Hepatocyte (in vitro differentiated cells): ENCODE results near the gene NBPF1. TPM values are rescaled to one million over a fixed set of nuclear protein-coding genes. Genes with fewer than 3 reads are reported as not detected.
"Not testable (repeated sequence)": the region's sequence is repeated elsewhere in the genome, so short reads cannot be mapped to it uniquely, and the experiment has no call there.

Experiments used
- DNase-seq: peaks from one replicate; pipeline ENCODE4 v3.0.0-alpha.2; 2016; ENCODE audit warnings: low spot score
- H2AFZ ChIP-seq: fragments of 200-600 bp; sonication (generic); 2 replicates; pipeline ENCODE4 v1.6.0; 2016; ENCODE audit warnings: antibody characterized with exemption, mild to moderate bottlenecking
- H3K27ac ChIP-seq: fragments of 200-600 bp; sonication (generic); 2 replicates; pipeline ENCODE4 v1.5.1; 2016; ENCODE audit warnings: mild to moderate bottlenecking
- H3K27me3 ChIP-seq: fragments of 200-600 bp; sonication (generic); 2 replicates; pipeline ENCODE4 v1.6.1; 2016
- H3K36me3 ChIP-seq: fragments of 200-600 bp; sonication (generic); replicated peaks from 2 replicates; pipeline ENCODE4 v1.5.1; 2016; ENCODE audit warnings: low read depth; ENCODE audit not compliant: insufficient read depth
- H3K4me1 ChIP-seq: fragments of 200-600 bp; sonication (generic); 2 replicates; pipeline ENCODE4 v1.5.1; 2016; ENCODE audit warnings: mild to moderate bottlenecking, moderate library complexity; ENCODE audit not compliant: insufficient read depth
- H3K4me2 ChIP-seq: fragments of 200-600 bp; sonication (generic); 2 replicates; pipeline ENCODE4 v1.6.0; 2016
- H3K4me3 ChIP-seq: fragments of 200-600 bp; sonication (generic); 2 replicates; pipeline ENCODE4 v1.5.1; 2016; ENCODE audit warnings: mild to moderate bottlenecking
- H3K79me2 ChIP-seq: fragments of 200-600 bp; sonication (generic); 2 replicates; pipeline ENCODE4 v1.6.0; 2017; ENCODE audit warnings: mild to moderate bottlenecking
- H3K9me2 ChIP-seq: fragments of 200-600 bp; sonication (generic); replicated peaks from 2 replicates; pipeline ENCODE4 v1.6.0; 2017; ENCODE audit warnings: mild to moderate bottlenecking; ENCODE audit not compliant: insufficient read depth
- H3K9me3 ChIP-seq: fragments of 200-600 bp; sonication (generic); 2 replicates; pipeline ENCODE4 v1.5.1; 2016; ENCODE audit warnings: low read depth, mild to moderate bottlenecking
- H4K20me1 ChIP-seq: fragments of 200-600 bp; sonication (generic); 2 replicates; pipeline ENCODE4 v1.6.0; 2016; ENCODE audit warnings: mild to moderate bottlenecking; ENCODE audit not compliant: insufficient read depth, poor library complexity, severe bottlenecking
- WGBS: methylation state at CpG from one replicate; pipeline ENCODE4 v1.1.6; 2016; ENCODE audit warnings: low lambda C conversion rate; ENCODE audit errors: missing lambda C conversion rate; 5-methylcytosine and 5-hydroxymethylcytosine counted together
- polyA plus RNA-seq: library from polyadenylated mRNA; unstranded; fragments of >200 nt; fragmentation: Nextera tagmentation; extraction: Ambion mirVana; gene quantifications from 2 replicates; pipeline ENCODE4 v1.2.1, GENCODE V29; 2016
- total RNA-seq: library from RNA; depleted of rRNA; stranded (reverse); fragments of >200 nt; gene quantifications from 2 replicates; pipeline ENCODE4 v1.2.3, GENCODE V29; 2014

Gene NBPF1
- total and polyA plus RNA-seq, 2 experiments from 2014 or later, result 31.7 to 57.1 TPM

- H3K4me2 ChIP-seq, H3K4me3 ChIP-seq, H3K27me3 ChIP-seq, H3K9me2 ChIP-seq, H3K4me1 ChIP-seq, DNase-seq, H3K9me3 ChIP-seq, H4K20me1 ChIP-seq, H3K79me2 ChIP-seq, H3K36me3 ChIP-seq, H3K27ac ChIP-seq, H2AFZ ChIP-seq: not testable (repeated sequence)
- WGBS, result 93% methylated on average over 3 of the region's 3 CpGs
These were observed 56.3 kb downstream of the NBPF1 start for GRCh38 chr1:16557034-16557433.

GRCh38 chr1:16553244-16553643 is 60.1 kb downstream of the NBPF1 start:
- H3K9me2 ChIP-seq, H3K79me2 ChIP-seq, H4K20me1 ChIP-seq, H3K9me3 ChIP-seq, H3K27ac ChIP-seq, H3K27me3 ChIP-seq, H2AFZ ChIP-seq, H3K4me2 ChIP-seq, H3K4me1 ChIP-seq, H3K4me3 ChIP-seq, DNase-seq, H3K36me3 ChIP-seq: not testable (repeated sequence)
- WGBS, result 90% methylated on average over 9 of the region's 11 CpGs

GRCh38 chr1:16550212-16550918 is 63.0 kb downstream of the NBPF1 start:
- H3K9me3 ChIP-seq, H4K20me1 ChIP-seq, H3K27me3 ChIP-seq, H3K79me2 ChIP-seq, H3K36me3 ChIP-seq, H3K4me3 ChIP-seq, H3K4me2 ChIP-seq, DNase-seq, H2AFZ ChIP-seq, H3K27ac ChIP-seq, H3K9me2 ChIP-seq, H3K4me1 ChIP-seq: not testable (repeated sequence)
- 79% methylated on average over 1 of the region's 1 CpG for WGBS

- H3K27me3 ChIP-seq, H3K4me1 ChIP-seq, H3K4me2 ChIP-seq, H3K79me2 ChIP-seq, H3K4me3 ChIP-seq, H3K9me2 ChIP-seq, H3K36me3 ChIP-seq, H4K20me1 ChIP-seq, H3K27ac ChIP-seq, H2AFZ ChIP-seq, DNase-seq, H3K9me3 ChIP-seq: not testable (repeated sequence)
- 56% methylated on average over 1 of the region's 1 CpG for WGBS
These were observed 63.8 kb downstream of the NBPF1 start for GRCh38 chr1:16549545-16549944.

- H3K27ac ChIP-seq, H3K27me3 ChIP-seq, H4K20me1 ChIP-seq, DNase-seq, H3K4me1 ChIP-seq, H3K4me3 ChIP-seq, H3K4me2 ChIP-seq, H3K9me2 ChIP-seq, H3K79me2 ChIP-seq, H3K9me3 ChIP-seq, H3K36me3 ChIP-seq, H2AFZ ChIP-seq: not testable (repeated sequence)
- WGBS, result 64% methylated on average over 21 of the region's 41 CpGs
These were observed 65.7 kb downstream of the NBPF1 start for GRCh38 chr1:16547502-16548241.

GRCh38 chr1:16545682-16546095 is 67.7 kb downstream of the NBPF1 start:
- H4K20me1 ChIP-seq, H3K27me3 ChIP-seq, H2AFZ ChIP-seq, H3K27ac ChIP-seq, H3K36me3 ChIP-seq, H3K4me1 ChIP-seq, H3K79me2 ChIP-seq, H3K9me2 ChIP-seq, H3K4me3 ChIP-seq, H3K9me3 ChIP-seq: not testable (repeated sequence)
- DNase-seq, result peak; percentile 80
- WGBS, result 12% methylated on average over 12 of the region's 16 CpGs
- H3K4me2 ChIP-seq, result peak overlapping the region; percentile 60

- not testable (repeated sequence) for H4K20me1 ChIP-seq, H3K9me3 ChIP-seq, H3K27me3 ChIP-seq, H3K9me2 ChIP-seq, H3K36me3 ChIP-seq, H2AFZ ChIP-seq, H3K79me2 ChIP-seq, H3K27ac ChIP-seq, H3K4me3 ChIP-seq, H3K4me1 ChIP-seq
- DNase-seq, result peak; percentile 56
- 10% methylated on average over 2 of the region's 2 CpGs for WGBS
- H3K4me2 ChIP-seq, result peak overlapping the region; percentile 8
These were observed 72.9 kb downstream of the NBPF1 start for GRCh38 chr1:16540421-16540893.

- not testable (repeated sequence) for H3K79me2 ChIP-seq, H3K4me1 ChIP-seq, H3K9me2 ChIP-seq, H3K4me3 ChIP-seq, H3K36me3 ChIP-seq, H3K27ac ChIP-seq, H3K4me2 ChIP-seq, H3K27me3 ChIP-seq, H4K20me1 ChIP-seq, H3K9me3 ChIP-seq, H2AFZ ChIP-seq, DNase-seq
- 87% methylated on average over 6 of the region's 6 CpGs for WGBS
These were observed 75.8 kb downstream of the NBPF1 start for GRCh38 chr1:16537528-16537927.

GRCh38 chr1:16536796-16537195 is 76.6 kb downstream of the NBPF1 start:
- not testable (repeated sequence) for H3K36me3 ChIP-seq, H3K4me2 ChIP-seq, H3K9me3 ChIP-seq, H3K4me1 ChIP-seq, H3K4me3 ChIP-seq, H3K27me3 ChIP-seq, H3K9me2 ChIP-seq, H3K27ac ChIP-seq, H4K20me1 ChIP-seq, DNase-seq, H2AFZ ChIP-seq, H3K79me2 ChIP-seq
- 93% methylated on average over 15 of the region's 15 CpGs for WGBS
